ENCODE results near the gene STK32A.

The STK32A gene

DNA sequence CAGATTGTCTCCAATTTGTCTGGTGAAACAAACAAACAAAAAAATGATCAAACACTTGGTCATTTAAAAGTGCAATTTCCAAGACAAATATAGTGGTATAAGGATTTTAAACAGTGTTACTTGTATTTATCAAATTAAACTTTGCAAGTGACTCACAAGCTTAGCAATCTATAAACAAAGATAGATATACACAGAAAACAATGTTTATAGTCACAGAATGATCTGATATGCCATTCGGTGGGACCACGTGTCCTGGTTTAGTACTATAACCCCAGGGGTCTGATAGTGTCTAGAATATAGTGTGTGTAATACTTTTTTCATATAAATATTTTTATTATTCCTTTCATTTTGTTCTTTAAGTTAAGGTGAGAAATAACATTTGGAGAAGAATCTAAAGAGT is 183.8 kb downstream of the STK32A start:
- DNase-seq (ENCODE audit: low read depth in 2 of 2), result no peak

DNA sequence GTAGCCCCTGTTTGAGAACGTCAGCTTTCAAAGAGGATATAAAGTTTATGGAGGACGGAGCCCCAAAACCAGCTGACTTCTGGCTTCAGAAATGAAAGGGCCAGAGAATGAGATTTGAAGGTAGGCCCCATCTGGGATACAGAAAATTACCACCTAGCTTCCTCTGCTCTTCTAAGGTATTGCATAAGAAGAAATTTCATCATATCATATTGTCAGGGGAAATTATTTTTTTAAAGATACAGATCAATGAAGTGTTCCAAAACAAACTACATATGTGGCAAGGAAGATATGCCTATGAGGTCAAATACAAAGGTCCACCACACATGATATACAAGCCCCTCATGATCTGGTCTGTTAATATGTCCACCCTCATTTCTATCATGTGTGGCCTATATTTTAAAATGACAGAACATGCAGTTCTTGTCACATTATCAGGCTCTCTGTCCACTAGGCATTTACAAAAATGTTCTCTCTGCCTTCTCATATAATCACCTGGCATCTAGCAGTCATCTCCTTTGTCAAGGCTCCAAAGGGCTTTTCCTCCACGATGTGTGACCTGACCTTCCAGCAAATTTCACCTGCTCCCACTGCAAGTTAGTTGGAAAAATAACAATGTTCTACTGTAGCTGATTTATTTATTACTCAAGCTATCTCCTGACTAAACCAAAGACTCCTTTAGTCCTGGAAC is 192.0 kb downstream of the STK32A start:
- DNase-seq (ENCODE audit: low read depth in 2 of 2), result no peak

DNA sequence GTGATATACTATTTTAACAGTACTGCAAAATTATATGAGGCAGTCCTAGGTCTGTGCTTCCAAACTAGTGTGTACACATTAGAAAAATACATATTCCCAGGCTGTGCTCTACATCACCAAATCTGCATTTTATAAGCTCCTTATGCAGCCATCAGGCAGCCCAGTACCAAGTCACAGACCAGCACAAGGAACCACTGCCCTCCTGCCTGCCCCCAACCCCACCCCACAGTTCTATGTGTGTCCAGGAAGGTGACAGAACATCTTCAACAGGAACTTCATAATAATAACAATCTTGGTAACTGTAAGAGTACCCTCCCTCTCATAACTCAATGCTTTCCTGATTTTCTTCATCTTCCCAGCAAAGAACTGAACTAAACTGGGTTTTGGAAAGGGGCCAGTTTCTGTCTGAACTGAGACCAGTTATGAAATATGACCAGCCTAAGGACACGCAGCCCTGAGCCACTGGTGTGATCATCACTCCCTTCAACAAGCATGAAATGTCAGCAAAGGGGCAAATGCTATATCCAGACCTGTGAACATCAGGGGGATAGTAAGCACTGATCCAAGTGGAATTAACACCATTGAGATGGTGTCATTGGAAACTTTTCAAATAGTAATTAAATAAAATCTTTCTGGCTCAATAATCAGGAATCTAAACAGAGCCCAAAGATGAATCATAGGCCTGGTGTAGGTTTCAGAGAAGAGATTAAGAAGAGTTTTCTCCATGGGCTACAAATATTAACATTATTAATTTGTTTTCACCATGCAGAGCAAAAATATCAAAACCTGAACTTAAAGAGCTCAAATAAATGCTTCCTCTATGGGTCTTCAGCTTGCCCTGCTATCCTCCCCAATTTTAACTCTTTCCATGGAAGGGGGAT is 192.9 kb downstream of the STK32A start:
- DNase-seq (ENCODE audit: low read depth in 2 of 2), result no peak

DNA sequence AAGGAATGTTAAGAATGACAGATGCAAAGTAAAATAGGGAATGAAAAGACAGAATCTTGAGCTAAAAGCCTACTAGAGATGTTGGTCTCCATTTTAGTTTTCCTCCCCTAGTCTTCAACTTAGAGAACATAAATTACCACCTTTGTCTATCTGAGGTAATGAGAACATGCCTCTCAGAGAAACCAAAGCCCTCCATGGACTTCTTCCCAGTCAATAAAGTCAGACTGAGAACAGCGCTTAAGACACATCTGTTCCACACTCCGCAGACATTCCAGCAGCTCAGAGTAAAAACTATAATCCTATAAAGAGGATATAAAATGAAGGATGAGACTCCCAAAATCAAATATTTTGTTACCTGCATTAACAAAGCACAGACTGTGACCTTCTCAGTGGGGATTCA is 195.8 kb downstream of the STK32A start:
- no peak for DNase-seq (ENCODE audit: low read depth in 2 of 2)

DNA sequence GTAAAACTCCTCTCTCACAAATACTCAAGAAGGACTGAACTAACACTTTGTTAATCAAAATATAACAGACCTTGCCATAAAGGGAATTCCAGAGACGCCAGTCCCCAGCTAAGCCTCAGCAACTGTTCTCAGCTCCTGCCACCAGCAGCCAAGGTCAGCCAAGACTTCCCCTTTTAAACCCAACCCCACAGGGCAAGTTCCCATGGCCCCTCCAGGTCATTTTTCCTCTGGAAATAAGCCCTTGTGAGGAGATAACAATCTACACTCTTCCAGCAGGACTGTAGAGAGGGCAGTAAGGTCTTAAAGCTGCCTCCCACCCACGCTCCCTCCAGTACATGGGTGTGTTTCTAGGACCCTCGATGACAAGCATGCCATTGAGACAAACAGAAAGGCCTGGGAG is 196.8 kb downstream of the STK32A start:
- DNase-seq (ENCODE audit: low read depth in 2 of 2), result no peak

DNA sequence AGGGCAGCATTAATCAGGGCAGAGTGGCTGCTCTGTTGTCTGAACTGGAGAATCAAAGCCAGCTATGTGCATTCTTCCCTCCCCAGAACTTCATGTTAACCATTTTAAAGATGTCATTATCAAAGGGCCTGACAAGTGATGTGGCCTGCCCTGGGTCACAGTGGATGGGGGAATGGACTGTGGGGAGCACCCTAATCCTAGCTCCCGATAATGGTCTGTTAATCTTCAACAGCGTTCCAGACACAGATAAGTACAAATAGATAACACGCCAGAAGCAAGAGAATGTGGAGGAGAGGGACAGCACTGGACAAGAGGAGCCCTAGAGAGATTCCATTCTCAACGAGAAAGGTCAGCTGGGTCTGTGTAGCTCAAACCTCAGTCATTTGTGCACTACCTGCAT is 197.5 kb downstream of the STK32A start:
- DNase-seq (ENCODE audit: low read depth in 2 of 2), result no peak

DNA sequence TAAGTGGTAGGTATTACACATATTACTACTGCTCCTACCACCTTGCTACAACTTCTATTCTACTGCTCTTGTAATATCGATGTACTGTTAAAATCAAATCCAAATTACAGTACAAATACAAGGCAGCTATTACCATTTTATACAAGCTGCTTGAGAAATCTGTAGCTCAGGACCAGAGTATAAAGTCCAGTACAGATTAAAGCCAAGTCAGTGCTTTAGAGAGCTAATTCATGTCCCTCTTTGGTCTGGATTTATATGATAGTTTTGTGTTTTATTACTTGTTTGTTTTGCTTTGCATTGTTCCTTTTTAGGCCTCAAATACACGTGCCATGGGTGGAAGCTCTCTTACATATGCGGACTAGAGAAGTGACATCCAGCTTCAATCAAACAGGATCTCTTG is 199.2 kb downstream of the STK32A start:
- no peak for DNase-seq (ENCODE audit: low read depth in 2 of 2)

DNA sequence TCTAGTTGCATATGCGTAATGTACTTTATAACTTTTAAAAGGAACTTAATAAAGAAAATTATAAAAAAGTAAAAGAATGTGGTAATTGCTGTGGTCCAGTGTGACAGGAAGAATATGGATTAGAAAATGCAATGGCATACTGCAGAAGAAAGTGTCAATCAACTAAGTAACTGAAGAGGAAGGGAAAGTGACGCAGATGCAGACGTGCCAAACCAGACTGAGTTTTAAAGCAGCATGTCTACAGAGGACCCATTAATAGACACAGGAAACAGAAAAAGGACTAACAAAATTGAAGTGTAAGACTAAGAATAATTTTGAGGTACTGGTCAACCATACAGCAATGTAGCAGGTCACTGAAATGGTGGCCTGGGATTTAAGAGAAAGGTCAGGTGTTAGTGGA is 201.8 kb downstream of the STK32A start:
- no peak for DNase-seq (ENCODE audit: low read depth in 2 of 2)

DNA sequence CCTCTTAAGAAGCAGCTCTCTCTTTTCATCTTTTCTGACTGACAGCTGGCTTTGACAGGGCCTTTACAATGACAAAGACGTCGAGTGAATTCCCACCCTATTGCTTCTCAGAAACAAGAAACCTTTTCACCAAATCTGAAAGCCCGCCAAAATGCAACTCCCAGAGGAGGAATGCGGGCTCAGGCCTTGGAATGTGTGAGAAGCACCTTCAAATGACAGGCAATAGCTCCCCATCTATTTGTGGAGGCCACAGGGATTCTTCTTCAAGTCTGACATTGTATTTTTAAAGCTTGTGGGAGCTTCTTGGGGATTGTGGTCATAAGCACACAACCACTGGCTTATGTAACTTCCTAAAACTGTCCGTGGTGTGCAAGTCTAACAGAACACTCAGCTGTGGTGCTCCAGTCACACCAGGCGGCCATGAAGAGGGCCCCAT is 202.4 kb downstream of the STK32A start:
- no peak for DNase-seq (ENCODE audit: low read depth in 2 of 2)

All from activated CD8-positive, alpha-beta memory T cell treated with anti-CD3 and anti-CD28 coated beads for 4 hours (primary cell).